IMR-90 (cell line): ENCODE results near the gene IFNGR1. TPM values are rescaled to one million over a fixed set of nuclear protein-coding genes. Genes with fewer than 3 reads are reported as not detected.
A peak's percentile ranks its signal among the peaks of the same experiment; 100 is the strongest.

Experiments
- ATAC-seq: fragments of 200-7000 bp; cut with Tn5 transposase; 2 replicates; pipeline ENCODE4 v1.9.1; 2020; ENCODE audit warnings: low read depth, mild to moderate bottlenecking, moderate library complexity
- BruUV-seq: library from RNA; stranded (reverse); fragments of 400-500 nt; replicated peaks from 2 replicates; lab custom pipeline; 2021; lab: Mats Ljungman, UMichigan
- CTCF ChIA-PET: fragments of 300-600 bp; formaldehyde crosslinking; extraction: SDS; loops from one replicate; lab custom pipeline; 2021; ENCODE audit warnings: antibody characterized with exemption; lab: Yijun Ruan, JAX
- POLR2A ChIA-PET: fragments of 300-600 bp; sonication (Branson Sonifier 250); formaldehyde crosslinking; loops from one replicate; lab custom pipeline; 2022; ENCODE audit warnings: antibody characterized with exemption; ENCODE audit not compliant: unreplicated experiment; lab: Charles Lee
- DNase-seq: peaks from one replicate; pipeline ENCODE4 v3.0.0; 2013
- H2AFZ ChIP-seq: replicated peaks from 2 replicates; pipeline ENCODE3; 2013; ENCODE audit warnings: low read length, mild to moderate bottlenecking; ENCODE audit not compliant: poor library complexity
- H2AK5ac ChIP-seq: 2 replicates; pipeline ENCODE4 v1.6.1; 2013; ENCODE audit warnings: low read depth, low read length, inconsistent platforms
- H2AK9ac ChIP-seq: replicated peaks from 2 replicates; pipeline ENCODE3; 2013; ENCODE audit warnings: mild to moderate bottlenecking, low read depth, low read length, moderate library complexity; ENCODE audit not compliant: poor library complexity
- H2BK120ac ChIP-seq: 2 replicates; pipeline ENCODE4 v1.6.1; 2013; ENCODE audit warnings: low read depth, low read length, inconsistent platforms
- H2BK15ac ChIP-seq: 3 replicates; pipeline ENCODE4 v1.6.1; 2013; ENCODE audit warnings: low read depth, low read length, inconsistent platforms
- H2BK20ac ChIP-seq: 2 replicates; pipeline ENCODE4 v1.6.1; 2013; ENCODE audit warnings: low read depth, mild to moderate bottlenecking, inconsistent platforms, low read length, moderate library complexity
- H2BK5ac ChIP-seq: 2 replicates; pipeline ENCODE4 v1.6.1; 2013; ENCODE audit warnings: mild to moderate bottlenecking, low read depth, low read length, inconsistent platforms; ENCODE audit not compliant: poor library complexity, severe bottlenecking
- H3K14ac ChIP-seq: replicated peaks from 2 replicates; pipeline ENCODE4 v1.6.1; 2013; ENCODE audit warnings: low read depth, low read length, inconsistent platforms
- H3K18ac ChIP-seq: 2 replicates; pipeline ENCODE4 v1.6.1; 2013; ENCODE audit warnings: low read depth, low read length, control low read depth
- H3K23ac ChIP-seq: 2 replicates; pipeline ENCODE4 v1.6.1; 2013; ENCODE audit warnings: low read depth, low read length, inconsistent platforms
- H3K27ac ChIP-seq: 2 replicates; pipeline ENCODE4 v1.5.1; 2013; ENCODE audit warnings: mild to moderate bottlenecking, control low read depth, low read length; ENCODE audit not compliant: insufficient read depth
- H3K27me3 ChIP-seq: 2 replicates; pipeline ENCODE4 v1.6.1; 2013; ENCODE audit warnings: low read length; ENCODE audit not compliant: control insufficient read depth, insufficient read depth
- H3K36me3 ChIP-seq: 2 replicates; pipeline ENCODE4 v1.6.1; 2013; ENCODE audit warnings: low read length, mixed read lengths; ENCODE audit not compliant: control insufficient read depth, insufficient read depth
- H3K4ac ChIP-seq: 2 replicates; pipeline ENCODE4 v1.6.1; 2013; ENCODE audit warnings: low read depth, low read length, inconsistent platforms
- H3K4me1 ChIP-seq: 2 replicates; pipeline ENCODE4 v1.6.1; 2013; ENCODE audit warnings: low read length, mixed read lengths; ENCODE audit not compliant: control insufficient read depth, insufficient read depth
- H3K4me2 ChIP-seq: 2 replicates; pipeline ENCODE4 v1.6.1; 2013; ENCODE audit warnings: low read depth, mild to moderate bottlenecking, control low read depth, low read length, moderate library complexity
- H3K4me3 ChIP-seq: 2 replicates; pipeline ENCODE4 v1.5.1; 2013; ENCODE audit warnings: low read depth, mild to moderate bottlenecking, control low read depth, low read length, moderate library complexity; ENCODE audit not compliant: insufficient read depth
- H3K56ac ChIP-seq: 2 replicates; pipeline ENCODE4 v1.6.1; 2013; ENCODE audit warnings: low read length, inconsistent platforms; ENCODE audit not compliant: insufficient read depth; ENCODE audit errors: extremely low read depth
- H3K79me1 ChIP-seq, 2 experiments: 2 replicates each; pipeline ENCODE4 v1.6.1; 2013; ENCODE audit warnings: low read length in 2 of 2, inconsistent platforms in 1 of 2, low read depth in 1 of 2
- H3K9ac ChIP-seq: 2 replicates; pipeline ENCODE4 v1.6.1; 2013; ENCODE audit warnings: low read depth, low read length, control low read depth
- H3K9me1 ChIP-seq: 2 replicates; pipeline ENCODE4 v1.6.1; 2013; ENCODE audit warnings: low read length, inconsistent platforms; ENCODE audit not compliant: insufficient read depth
- H3K9me3 ChIP-seq: 2 replicates; pipeline ENCODE4 v1.6.1; 2013; ENCODE audit warnings: low read length; ENCODE audit not compliant: control insufficient read depth, insufficient read depth
- H4K20me1 ChIP-seq: 2 replicates; pipeline ENCODE4 v1.6.1; 2013; ENCODE audit warnings: low read length, inconsistent platforms; ENCODE audit not compliant: insufficient read depth
- H4K5ac ChIP-seq: 2 replicates; pipeline ENCODE4 v1.6.1; 2013; ENCODE audit warnings: mild to moderate bottlenecking, low read depth, low read length, control low read depth
- H4K8ac ChIP-seq, 2 experiments: 2 replicates each; pipeline ENCODE4 v1.6.1; 2013; ENCODE audit warnings: low read depth in 2 of 2, low read length in 2 of 2, control low read depth in 1 of 2, inconsistent platforms in 1 of 2
- H4K91ac ChIP-seq: 2 replicates; pipeline ENCODE4 v1.6.1; 2013; ENCODE audit warnings: low read depth, low read length, inconsistent platforms; ENCODE audit not compliant: insufficient read depth
- CEBPB ChIP-seq: IDR thresholded peaks from 2 replicates; pipeline ENCODE4 v1.6.1; 2012; ENCODE audit warnings: low read depth, low read length, improper control_type of control experiment
- CTCF ChIP-seq: conservative IDR thresholded peaks from 2 replicates; pipeline ENCODE4 v1.5.1; 2012; ENCODE audit warnings: mild to moderate bottlenecking, low read depth, low read length, improper control_type of control experiment
- MAFK ChIP-seq: IDR thresholded peaks from 2 replicates; pipeline ENCODE4 v1.6.1; 2012; ENCODE audit warnings: low read depth, low read length, improper control_type of control experiment
- MXI1 ChIP-seq: IDR thresholded peaks from 2 replicates; pipeline ENCODE4 v1.6.1; 2012; ENCODE audit warnings: low read depth, mild to moderate bottlenecking, low read length, moderate library complexity, borderline replicate concordance
- RAD21 ChIP-seq: IDR thresholded peaks from 2 replicates; pipeline ENCODE4 v1.6.1; 2012; ENCODE audit warnings: low read length, improper control_type of control experiment
- RCOR1 ChIP-seq: IDR thresholded peaks from 2 replicates; pipeline ENCODE4 v1.6.1; 2012; ENCODE audit warnings: mild to moderate bottlenecking, low read length, improper control_type of control experiment; ENCODE audit not compliant: insufficient replicate concordance
- RFX5 ChIP-seq: IDR thresholded peaks from 2 replicates; pipeline ENCODE4 v1.8.0; 2012; ENCODE audit warnings: low read depth, mild to moderate bottlenecking, low read length, moderate library complexity
- WGBS, 2 experiments: methylation state at CpG; one replicate each; pipeline versions ENCODE4 v1.1.5 to v1.1.7; 2013; ENCODE audit warnings: missing lambda C conversion rate in 2 of 2; ENCODE audit not compliant: insufficient read length in 1 of 2; ENCODE audit errors: extremely low coverage in 2 of 2; 5-methylcytosine and 5-hydroxymethylcytosine counted together
- dilution Hi-C: fragments of 300-500 bp; cut with HindIII; formaldehyde crosslinking; loops from one replicate; pipeline ENCODE4 v1.14.3; 2018; ENCODE audit warnings: low sequenced_read_pairs; ENCODE audit not compliant: unreplicated experiment
- in situ Hi-C: fragments of 300-500 bp; cut with MboI; formaldehyde crosslinking; loops from 3 replicates; pipeline ENCODE4 v1.14.3; 2019; ENCODE audit warnings: low sequenced_read_pairs, inconsistent platforms, mixed read lengths
- intact Hi-C: fragments of 100-400 bp; cut with micrococcal nuclease; formaldehyde crosslinking; loops from 2 replicates; pipeline ENCODE4 v1.10.0; 2022
- polyA plus RNA-seq, 3 experiments: library from polyadenylated mRNA; depleted of rRNA; stranded (reverse); fragments of >200 nt; gene quantifications; 2 replicates each; pipeline ENCODE4 v1.2.3, GENCODE V29; 2012; ENCODE audit warnings: low replicate concordance in 1 of 3
- total RNA-seq: library from RNA; depleted of rRNA; stranded (reverse); fragments of >200 nt; gene quantifications from 2 replicates; pipeline ENCODE4 v1.2.3, GENCODE V29; 2012

IFNGR1 gene
- total and polyA plus RNA-seq, 2 of the 4 experiments (the other 2 are of a cell fraction): 19.1 to 25.6 TPM

GRCh38 chr6:137241481-137242038, 22.4 kb upstream of the IFNGR1 start:
- no peak overlapping the region for H4K5ac ChIP-seq
- no peaks in the 10 kb centered on the region; the same call in 1 of the 2 replicates for H3K27me3 ChIP-seq
- no peaks in the 10 kb centered on the region for H3K79me1 ChIP-seq
- H3K9me3 ChIP-seq: no peaks in the 10 kb centered on the region
- peak overlapping the region; percentile 9; the same call in 1 of the 2 replicates for H2BK120ac ChIP-seq
- H3K18ac ChIP-seq: no peak overlapping the region; the same call in 1 of the 2 replicates
- H2AK5ac ChIP-seq: no peak overlapping the region
- H3K4me1 ChIP-seq: peaks cover 5% of the 10 kb centered on the region; the same call in 1 of the 2 replicates
- peak overlapping the region; percentile 3; the same call in 1 of the 2 replicates for H3K4me2 ChIP-seq
- H3K36me3 ChIP-seq: no peaks in the 10 kb centered on the region
- no TSS peak for BruUV-seq
- H4K20me1 ChIP-seq: no peaks in the 10 kb centered on the region
- no peak overlapping the region for H4K8ac ChIP-seq
- 20% methylated on average over 1 of the region's 3 CpGs; no CpG with 5 or more reads in 1 of the 2 experiments for WGBS, 2 experiments
- H3K14ac ChIP-seq: no peak overlapping the region
- no peak overlapping the region for H2AK9ac ChIP-seq
- H3K9me1 ChIP-seq: no peaks in the 10 kb centered on the region
- CTCF ChIA-PET: no interaction called here
- H2BK5ac ChIP-seq: peak overlapping the region; percentile 66
- dilution Hi-C loops: no loop called here
- no peak for TF ChIP-seq CEBPB
- TF ChIP-seq RAD21: no peak
- TF ChIP-seq MXI1: no peak
- no peak for TF ChIP-seq CTCF
- TF ChIP-seq RCOR1: no peak
- no peak for TF ChIP-seq MAFK
- TF ChIP-seq RFX5: no peak
- H3K23ac ChIP-seq: no peak overlapping the region
- POLR2A ChIA-PET: no interaction called here
- H2BK20ac ChIP-seq: no peak overlapping the region
- no peak overlapping the region for H3K4me3 ChIP-seq
- no peak overlapping the region for H3K56ac ChIP-seq
- H3K4ac ChIP-seq: no peak overlapping the region
- H3K9ac ChIP-seq: no peak overlapping the region
- ATAC-seq (peak; percentile 59), DNase-seq (peak; percentile 46)
- in situ Hi-C loops: no loop called here
- H2BK15ac ChIP-seq: no peak overlapping the region
- no peak overlapping the region for H3K27ac ChIP-seq
- no peak overlapping the region for H4K91ac ChIP-seq
- H2AFZ ChIP-seq: no peak overlapping the region
- intact Hi-C loops: no loop called here
